Activated CD8-positive, alpha-beta memory T cell treated with anti-CD3 and anti-CD28 coated beads for 48 hours (primary cell): ENCODE results near the gene CD38.
A peak's percentile ranks its signal among the peaks of the same experiment; 100 is the strongest.
"Not testable (repeated sequence)": the region's sequence is repeated elsewhere in the genome, so short reads cannot be mapped to it uniquely, and the experiment has no call there.

ENCODE experiments used
- DNase-seq, 3 experiments: peaks; one replicate each; pipeline ENCODE4 v3.0.0-alpha.2; 2020; ENCODE audit warnings: low read depth in 2 of 3, low spot score in 2 of 3

Gene CD38

GRCh38 chr4:15778289-15779241, at the start of gene CD38:
Gene CD38 (plus strand): TSS chr4:15778328. CDS start chr4:15778415, 87 bp downstream.
- DNase-seq = no peak

GRCh38 chr4:15729910-15730533, 48.1 kb upstream of the CD38 start:
- DNase-seq = no peak

GRCh38 chr4:15733061-15733460, 45.1 kb upstream of the CD38 start:
- DNase-seq = not testable (repeated sequence)

GRCh38 chr4:15735536-15735935, 42.6 kb upstream of the CD38 start:
- DNase-seq = no peak

- DNase-seq = no peak
Measured at GRCh38 chr4:15736514-15737050, 41.5 kb upstream of the CD38 start.

- no peak for DNase-seq
Measured at GRCh38 chr4:15737255-15737654, 40.9 kb upstream of the CD38 start.

GRCh38 chr4:15738877-15739276, 39.3 kb upstream of the CD38 start:
- DNase-seq = no peak

- no peak for DNase-seq
Measured at GRCh38 chr4:15740764-15741404, 37.2 kb upstream of the CD38 start.

- no peak for DNase-seq
Measured at GRCh38 chr4:15742083-15742582, 36.0 kb upstream of the CD38 start.

- DNase-seq = no peak
Measured at GRCh38 chr4:15742637-15743036, 35.5 kb upstream of the CD38 start.

- no peak for DNase-seq
Measured at GRCh38 chr4:15744016-15744545, 34.0 kb upstream of the CD38 start.

GRCh38 chr4:15746110-15746509, 32.0 kb upstream of the CD38 start:
- DNase-seq = no peak

- DNase-seq = no peak
Measured at GRCh38 chr4:15749001-15749400, 29.1 kb upstream of the CD38 start.

GRCh38 chr4:15751153-15751552, 27.0 kb upstream of the CD38 start:
- DNase-seq = no peak

- DNase-seq = no peak
Measured at GRCh38 chr4:15753081-15753480, 25.0 kb upstream of the CD38 start.

GRCh38 chr4:15753786-15754185, 24.3 kb upstream of the CD38 start:
- DNase-seq = no peak

- DNase-seq = no peak
Measured at GRCh38 chr4:15754323-15754722, 23.8 kb upstream of the CD38 start.

GRCh38 chr4:15755321-15756155, 22.6 kb upstream of the CD38 start:
- DNase-seq = no peak

- peak in 2 of 3 experiments; percentile 54 to 59 for DNase-seq
Measured at GRCh38 chr4:15756361-15756861, 21.7 kb upstream of the CD38 start.

GRCh38 chr4:15757054-15757453, 21.1 kb upstream of the CD38 start:
- DNase-seq = no peak
